ENCODE data around the gene CIRBP. TPM values are rescaled to one million over a fixed set of nuclear protein-coding genes. Genes with fewer than 3 reads are reported as not detected.

CIRBP gene
- total and polyA plus RNA-seq, 9 of the 15 experiments (the other 6 are each of a cell fraction or from before 2014, with no cell fraction given) = 20.5 to 327 (median 176) TPM

- Histone ChIP-seq H3K4me1 (replicated peaks in 1 of 2; ENCODE audit: control insufficient read depth in 2 of 2, insufficient read depth in 2 of 2, low read length in 2 of 2) (peaks cover 37 to 98% of the 10 kb centered on the region in 2 experiments), H2AFZ (ENCODE audit: low read depth, low read length) (peak overlapping the region; percentile 96)
- in situ Hi-C loops (cut with MboI) = loop anchor here (5.0 to 25.0 kb wide), 2 partner anchors 318 to 478 kb away; partner anchors contain the start of gene MISP
- TF ChIP-seq RBM17 (IDR thresholded peaks at IDR 0.05; ENCODE audit: borderline replicate concordance, low read depth, low read length) (no peak), ARNT (IDR thresholded peaks at IDR 0.05) (no peak), TAL1 (IDR thresholded peaks at IDR 0.05) (no peak), SPI1 (IDR thresholded peaks at IDR 0.05; ENCODE audit: borderline replicate concordance, low read depth, low read length) (no peak), POLR2AphosphoS5 (IDR thresholded peaks at IDR 0.05; ENCODE audit: control insufficient read depth, insufficient read depth, low read depth, low read length) (no peak), TFAP4 (CRISPR knock-in tag; IDR thresholded peaks at IDR 0.05; ENCODE audit: borderline replicate concordance) (0 out of 2 replicates have a peak, but pooled peaks have one; percentile 9), ZNF280A (IDR thresholded peaks at IDR 0.05; ENCODE audit: low read depth, partially characterized antibody) (no peak), ZNF551 (CRISPR knock-in tag; IDR thresholded peaks at IDR 0.05) (no peak), ZNF3 (CRISPR knock-in tag; IDR thresholded peaks at IDR 0.05) (no peak), NR2C1 (IDR thresholded peaks at IDR 0.05) (no peak), NR2C1 (tag; IDR thresholded peaks at IDR 0.05) (no peak), CCAR2 (IDR thresholded peaks at IDR 0.05; ENCODE audit: low read depth, low read length) (no peak), SIN3A (IDR thresholded peaks at IDR 0.05; ENCODE audit: borderline replicate concordance in 2 of 2, control insufficient read depth in 1 of 2, low read depth in 2 of 2, low read length in 2 of 2) (no peak), HDGF (IDR thresholded peaks at IDR 0.05) (no peak), CBFA2T2 (conservative IDR thresholded peaks at IDR 0.05) (no peak), EP300 (IDR thresholded peaks at IDR 0.05; ENCODE audit: low read length) (no peak), TEAD4 (IDR thresholded peaks at IDR 0.05; ENCODE audit: low read length) (no peak), TEAD4 (CRISPR knock-in tag; IDR thresholded peaks at IDR 0.05; ENCODE audit: borderline replicate concordance) (no peak)
Observed at GRCh38 chr19:1239796-1240737, 29.1 kb upstream of the CIRBP start.

More at GRCh38 chr19:1239796-1240737, 29.1 kb upstream of the CIRBP start:
- Histone ChIP-seq H3K79me2 (ENCODE audit: control insufficient read depth, insufficient read depth, low read length) (peaks cover 43% of the 10 kb centered on the region), H4K20me1 (replicated peaks; ENCODE audit: control insufficient read depth, insufficient read depth, low read length) (0 out of 2 replicates have a peak, but pooled peaks cover 5% of the 10 kb centered on the region), H3K9me1 (ENCODE audit: control insufficient read depth, insufficient read depth, low read length) (peaks cover 4% of the 10 kb centered on the region), H3K4me2 (ENCODE audit: insufficient read depth, low read length) (peak overlapping the region; percentile 94), H3K27ac (ENCODE audit: extremely low read depth, low read depth, low read length) (peak overlapping the region; percentile 92), H3K36me3 (ENCODE audit: control insufficient read depth, insufficient read depth, low read length) (peaks cover 35% of the 10 kb centered on the region; the same call in 2 of the 3 replicates), H3K9me3 (replicated peaks; ENCODE audit: control insufficient read depth, insufficient read depth, low read depth, low read length) (no peaks in the 10 kb centered on the region), H3K4me3 (peak overlapping the region; percentile 54), H3K9ac (ENCODE audit: insufficient read depth in 1 of 2, low read depth in 2 of 2, low read length in 2 of 2) (peak overlapping the region; percentile 86 to 99), H3K27me3 (ENCODE audit: control insufficient read depth in 2 of 2, insufficient read depth in 2 of 2, low read length in 2 of 2) (no peaks in the 10 kb centered on the region)
- FAIRE-seq = peak; percentile 73
- ChIA-PET CTCF (ENCODE audit: low intra/inter-chr PET ratio) (interaction anchor here (1.0 to 4.8 kb wide), 4 partner anchors 18 to 319 kb away, joined by 3 to 29 read pairs (median 12); no protein-coding TSS in a partner anchor), POLR2A (interaction anchor here (0.6 to 5.6 kb wide), 7 partner anchors 29 to 1285 kb away, joined by 3 to 90 read pairs (median 4); partner anchors contain the start of genes CIRBP and POLR2E)
- 3% methylated on average over 73 of the region's 84 CpGs for WGBS (ENCODE audit: insufficient coverage, low coverage, missing lambda C conversion rate)
- DNase-seq (ENCODE audit: extremely low read depth in 1 of 4, low spot score in 3 of 4) = peak; percentile 91 to 98 (median 94)
- ATAC-seq = peak; percentile 68
- no TSS peak for BruUV-seq (replicated peaks)
- intact Hi-C loops (cut with micrococcal nuclease) = loop anchor here (1.0 to 5.0 kb wide), 3 partner anchors 127 to 378 kb away; no protein-coding TSS in a partner anchor

Data from K562 (cell line).